Frontal cortex (tissue), 4 donors: Measurements from ENCODE around the gene ABCC6. TPM values are rescaled to one million over a fixed set of nuclear protein-coding genes. Genes with fewer than 3 reads are reported as not detected.
"Not testable (repeated sequence)": the region's sequence is repeated elsewhere in the genome, so short reads cannot be mapped to it uniquely, and the experiment has no call there.

Source experiments
- DNase-seq, 2 donors: peaks; one replicate each; pipeline ENCODE4 v3.0.0; 2012; ENCODE audit warnings: low spot score in 2 of 2
- FAIRE-seq: peaks from 2 replicates; lab custom pipeline; 2012; peaks lifted over from hg19 to GRCh38; lab: Jason Lieb, UNC
- total RNA-seq: library from RNA; depleted of rRNA; stranded (reverse); fragments of >200 nt; gene quantifications from one replicate; pipeline ENCODE4 v1.2.3, GENCODE V29; 2014
- donor health status: control.
- donor health status: control.
- donor health status: control.

The ABCC6 gene
- total RNA-seq, 1 donor from 2014 or later = 0.41 TPM

DNA sequence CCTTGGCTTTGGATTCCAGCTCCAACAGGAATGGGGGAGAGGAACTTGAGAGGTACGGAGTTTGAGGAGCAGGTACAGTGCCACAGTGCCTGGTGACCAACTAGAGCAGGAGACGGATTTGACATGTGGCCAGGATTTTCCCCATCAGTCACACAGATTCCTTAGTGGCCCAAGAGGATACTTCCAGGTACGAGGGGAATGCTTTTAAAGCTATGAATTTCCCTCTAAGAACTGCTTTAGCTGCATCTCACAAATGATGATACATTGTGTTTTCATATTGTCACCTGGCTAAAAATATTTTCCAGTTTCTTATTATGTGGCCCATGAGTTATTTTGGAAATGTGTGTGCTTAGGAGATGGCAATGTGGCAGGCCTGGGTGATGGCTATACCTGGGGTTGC, 98.3 kb downstream of the ABCC6 start:
- DNase-seq (no peak), FAIRE-seq (no peak)

- DNase-seq (no peak), FAIRE-seq (no peak)
These were observed 98.9 kb downstream of the ABCC6 start for GRCh38 chr16:16124438-16124837.

- FAIRE-seq (no peak), DNase-seq (no peak)
These were observed 101.0 kb downstream of the ABCC6 start for GRCh38 chr16:16122264-16122663.

DNA sequence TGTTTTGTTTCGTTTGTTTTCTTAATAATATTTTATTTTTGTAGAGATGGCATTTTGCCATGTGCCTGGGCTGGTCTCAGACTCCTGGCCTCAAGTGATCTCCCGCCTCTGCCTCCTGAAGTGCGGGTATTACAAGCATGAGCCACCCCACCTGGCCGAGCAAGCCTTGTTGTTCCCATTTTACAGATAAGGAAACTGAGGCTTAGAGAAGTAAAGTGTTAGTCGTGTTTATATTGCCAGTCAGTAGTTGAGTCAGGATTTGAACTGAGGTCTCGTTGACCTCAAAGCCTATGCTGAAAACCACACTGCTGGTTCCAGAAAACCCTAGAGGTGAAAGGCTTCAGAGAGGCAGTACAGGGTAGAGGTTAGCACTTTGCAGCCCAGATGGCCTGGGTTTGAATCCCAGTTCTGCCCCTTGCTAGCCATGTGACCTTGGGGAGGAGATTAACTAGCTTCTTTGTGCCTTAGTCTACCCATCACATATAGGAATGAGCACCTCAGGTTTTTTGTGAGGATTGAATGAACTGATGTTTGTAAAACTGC, 102.0 kb downstream of the ABCC6 start:
- DNase-seq (no peak), FAIRE-seq (no peak)

- DNase-seq (peak in 1 of 2 donors; percentile 58), FAIRE-seq (no peak)
These were observed 102.7 kb downstream of the ABCC6 start for GRCh38 chr16:16120382-16121184.

GRCh38 chr16:16120044-16120381, 103.3 kb downstream of the ABCC6 start:
- no peak for DNase-seq
- no peak for FAIRE-seq

DNA sequence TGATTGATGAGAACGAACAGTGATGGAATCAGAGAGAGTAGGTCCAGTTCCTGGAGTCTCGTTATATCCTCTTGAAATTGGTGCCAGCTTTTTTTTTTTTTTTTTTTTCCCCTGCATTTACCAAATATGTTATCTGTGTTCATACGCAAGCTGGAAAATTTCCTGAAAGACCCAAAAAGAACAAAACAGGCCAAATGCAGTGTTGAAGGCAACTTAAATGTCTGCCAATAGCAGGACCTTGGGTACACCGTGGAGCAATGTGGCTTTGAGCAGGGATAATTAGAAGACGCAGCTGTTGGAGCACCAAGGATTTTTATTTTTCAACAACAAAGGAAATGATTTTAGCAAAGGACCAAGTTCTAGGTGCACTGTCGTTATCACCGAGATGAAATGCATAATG, 105.0 kb downstream of the ABCC6 start:
- no peak for DNase-seq
- no peak for FAIRE-seq

DNA sequence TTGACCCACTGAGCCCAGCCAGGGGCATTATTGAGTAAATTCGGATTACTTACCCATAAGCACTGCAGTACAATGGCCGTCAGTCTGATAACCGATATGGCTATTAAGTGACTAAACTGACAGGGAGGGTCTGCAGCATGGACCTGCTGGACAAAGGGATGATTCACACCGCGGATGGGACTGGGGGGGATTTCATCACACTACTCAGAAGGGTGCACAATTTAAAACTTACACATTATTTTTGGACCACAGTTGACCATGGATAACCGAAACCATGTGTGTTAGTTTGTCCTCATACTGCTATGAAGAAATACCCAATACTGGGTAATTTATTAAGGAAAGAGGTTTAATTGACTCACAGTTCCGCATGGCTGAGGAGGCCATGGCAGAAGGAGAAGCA, 106.5 kb downstream of the ABCC6 start:
- FAIRE-seq (no peak), DNase-seq (no peak)

- no peak for DNase-seq
These were observed 110.2 kb downstream of the ABCC6 start for GRCh38 chr16:16113076-16113475.

GRCh38 chr16:16112450-16113053, 110.7 kb downstream of the ABCC6 start:
- DNase-seq = no peak
- no peak for FAIRE-seq

More at GRCh38 chr16:16113076-16113475, 110.2 kb downstream of the ABCC6 start:
- FAIRE-seq = no peak

DNA sequence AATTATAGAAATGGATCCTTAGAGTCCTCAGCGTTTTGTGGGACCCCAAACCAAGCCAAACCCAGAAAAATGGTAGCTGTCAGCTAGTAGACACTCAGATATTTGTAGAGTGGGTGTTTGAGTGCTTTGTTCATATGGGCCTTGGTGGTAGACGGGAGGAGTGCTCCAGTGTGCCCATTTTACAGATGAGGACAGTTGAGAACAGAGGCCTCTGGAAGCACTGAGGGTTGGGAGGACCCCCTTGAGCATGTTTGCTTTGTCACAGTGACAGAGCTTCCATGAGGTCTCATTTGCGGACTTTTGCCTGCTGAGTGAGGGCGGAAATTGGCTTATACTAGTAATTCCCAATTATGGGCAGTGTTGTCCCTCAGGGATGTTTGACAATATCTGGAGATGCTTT, 111.7 kb downstream of the ABCC6 start:
- no peak for FAIRE-seq

DNA sequence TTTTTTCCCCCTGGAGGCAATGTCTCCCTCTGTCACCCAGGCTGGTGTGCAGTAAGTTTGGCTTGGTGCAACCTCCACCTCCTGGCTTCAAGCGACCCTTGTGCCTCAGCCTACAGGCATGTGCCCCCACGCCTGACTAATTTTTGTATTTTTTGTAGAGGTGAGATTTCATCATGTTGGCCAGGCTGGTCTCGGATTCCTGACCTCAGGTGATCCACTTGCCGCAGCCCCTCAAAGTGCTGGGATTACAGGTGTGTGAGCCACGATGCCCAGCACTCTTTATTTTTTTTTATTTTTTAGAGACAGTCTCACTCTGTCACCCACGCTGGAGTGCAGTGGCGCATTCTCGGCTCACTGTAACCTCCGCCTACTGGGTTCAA, 113.2 kb downstream of the ABCC6 start:
- no peak for DNase-seq
- FAIRE-seq = no peak

More for the DNA sequence above, 111.7 kb downstream of the ABCC6 start:
- DNase-seq = no peak

GRCh38 chr16:16109453-16110110, 113.7 kb downstream of the ABCC6 start:
- no peak for DNase-seq
- no peak for FAIRE-seq

DNA sequence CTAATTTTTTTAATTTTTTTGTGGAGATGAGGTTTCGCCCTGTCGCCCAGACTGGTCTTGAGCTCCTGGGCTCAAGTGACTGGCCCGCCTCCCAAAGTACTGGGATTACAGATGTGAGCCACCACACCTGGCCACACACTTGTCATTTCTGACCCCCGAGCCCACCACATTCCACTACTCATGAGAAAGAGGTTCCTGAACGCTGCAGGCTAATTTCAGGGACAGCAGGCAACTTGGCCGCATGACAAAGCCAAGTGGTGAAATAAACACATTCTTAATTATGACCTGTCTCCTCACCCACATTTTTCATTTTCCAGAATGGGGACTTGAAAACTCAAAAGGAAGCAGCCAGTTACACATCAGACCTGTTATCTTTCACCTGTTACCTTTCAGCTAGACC, 114.5 kb downstream of the ABCC6 start:
- no peak for FAIRE-seq
- no peak for DNase-seq

DNA sequence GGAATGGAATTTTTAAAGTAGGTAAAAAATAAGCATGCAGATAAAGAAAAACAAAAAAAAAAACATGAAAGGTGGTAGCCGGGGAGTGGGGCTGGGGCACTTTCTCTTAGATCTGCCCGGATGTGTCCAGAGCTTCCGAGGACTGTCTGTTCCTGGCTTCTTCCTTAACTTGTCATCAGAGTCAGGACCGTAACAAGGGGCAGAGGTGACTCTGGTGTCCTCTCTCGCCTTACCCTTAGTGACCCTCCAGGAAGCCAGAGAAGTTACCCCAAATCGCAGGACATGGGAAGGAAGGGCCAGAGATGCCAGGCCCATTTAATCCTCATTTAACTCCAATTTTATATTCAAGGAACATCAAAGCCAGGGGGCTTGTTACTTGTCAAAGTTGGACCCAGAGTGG, 115.5 kb downstream of the ABCC6 start:
- FAIRE-seq = no peak
- no peak for DNase-seq

DNA sequence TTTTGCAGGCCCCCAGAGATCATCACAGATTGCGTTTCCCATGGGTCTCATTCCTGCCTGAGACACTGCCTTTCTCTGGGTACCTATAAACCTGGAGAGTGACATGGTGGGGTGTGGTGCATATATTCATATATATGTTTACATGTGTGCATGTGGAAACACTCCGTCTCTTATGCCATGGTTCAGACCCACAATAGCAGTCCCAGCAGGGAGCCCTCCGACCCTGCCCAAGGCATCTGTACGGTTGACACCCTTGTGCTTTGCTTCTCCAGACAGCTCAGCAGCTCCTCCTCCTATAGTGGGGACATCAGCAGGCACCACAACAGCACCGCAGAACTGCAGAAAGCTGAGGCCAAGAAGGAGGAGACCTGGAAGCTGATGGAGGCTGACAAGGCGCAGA, 116.8 kb downstream of the ABCC6 start:
- FAIRE-seq (no peak), DNase-seq (no peak)

DNA sequence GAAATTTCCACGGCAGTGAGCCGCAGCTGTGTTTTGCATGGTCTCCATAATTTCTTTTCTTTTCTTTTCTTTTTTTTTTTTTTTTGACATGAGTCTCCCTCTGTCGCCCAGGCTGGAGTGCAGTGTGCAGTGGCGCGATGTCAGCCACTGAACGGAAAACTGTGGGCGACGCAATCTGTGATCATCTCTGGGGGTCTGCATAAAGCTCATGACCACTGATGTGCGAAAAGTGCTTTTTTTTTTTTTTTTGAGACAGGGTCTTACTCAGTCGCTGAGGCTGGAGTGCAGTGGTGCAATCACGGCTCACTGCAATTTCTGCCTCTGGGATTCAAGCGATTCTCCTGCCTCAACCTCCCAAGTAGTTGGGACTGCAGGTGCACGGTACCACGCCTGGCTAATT, 117.6 kb downstream of the ABCC6 start:
- DNase-seq = no peak
- no peak for FAIRE-seq

DNA sequence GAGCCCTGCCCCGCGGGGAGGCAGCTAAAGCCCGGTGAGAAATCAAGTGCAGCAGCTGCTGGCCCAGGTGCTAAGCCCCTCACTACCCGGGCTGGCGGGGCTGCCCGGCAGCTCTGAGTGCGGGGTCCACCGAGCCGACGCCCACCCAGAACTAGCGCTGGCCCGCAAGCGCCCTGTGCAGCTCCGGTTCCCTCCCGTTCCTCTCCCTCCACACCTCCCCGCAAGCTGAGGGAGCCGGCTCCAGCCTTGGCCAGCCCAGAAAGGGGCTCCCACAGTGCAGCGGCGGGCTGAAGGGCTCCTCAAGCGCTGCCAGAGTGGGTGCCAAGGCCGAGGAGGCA, 118.5 kb downstream of the ABCC6 start:
- FAIRE-seq, DNase-seq: not testable (repeated sequence)

DNA sequence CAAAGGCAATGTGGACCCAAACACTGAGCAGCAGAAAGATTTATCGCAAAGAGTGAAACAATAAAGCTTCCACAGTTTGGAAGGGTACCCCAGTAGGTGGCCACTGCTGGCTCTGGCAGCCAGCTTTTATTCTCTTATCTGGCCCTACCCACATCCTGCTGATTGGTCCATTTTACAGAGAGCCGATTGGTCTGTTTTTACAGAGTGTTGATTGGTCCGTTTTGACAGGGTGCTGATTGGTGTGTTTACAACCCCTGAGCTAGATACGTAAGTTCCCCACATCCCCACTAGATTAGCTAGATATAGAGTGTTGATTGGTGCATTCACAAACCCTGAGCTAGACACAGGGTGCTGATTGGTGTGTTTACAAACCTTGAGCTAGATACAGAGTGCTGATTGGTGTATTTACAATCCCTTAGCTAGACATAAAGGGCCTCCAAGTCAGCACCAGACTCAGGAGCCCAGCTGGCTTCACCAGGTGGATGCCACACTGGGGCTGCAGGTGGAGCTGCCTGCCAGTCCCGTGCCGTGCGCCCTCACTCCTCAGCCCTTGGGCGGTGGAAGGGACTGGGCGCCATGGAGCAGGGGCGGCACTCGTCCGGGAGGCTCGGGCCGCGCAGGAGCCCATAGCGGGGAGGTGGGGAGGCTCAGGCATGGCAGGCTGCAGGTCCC, 119.0 kb downstream of the ABCC6 start:
- FAIRE-seq, DNase-seq: not testable (repeated sequence)

DNA sequence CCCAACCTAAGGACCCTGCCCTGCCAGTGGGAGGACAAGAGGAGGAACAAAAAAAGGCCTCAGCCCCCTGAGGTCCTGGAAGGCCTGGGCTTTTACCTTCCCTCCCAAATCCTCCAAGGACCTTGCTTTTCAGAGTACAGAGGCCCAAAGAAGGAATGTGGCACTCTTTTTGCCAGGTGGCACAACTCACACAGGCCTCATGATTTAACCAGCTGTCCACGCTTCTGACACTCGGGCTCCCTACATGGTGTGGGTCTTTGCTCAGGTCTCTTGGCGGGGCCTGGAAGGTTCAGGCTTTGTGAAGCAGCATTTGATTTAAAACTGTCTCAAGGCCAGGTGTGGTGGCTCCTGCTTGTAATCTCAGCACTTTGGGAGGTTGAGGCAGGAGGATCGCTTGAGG, 120.6 kb downstream of the ABCC6 start:
- FAIRE-seq (no peak), DNase-seq (no peak)

- FAIRE-seq = no peak
- no peak for DNase-seq
These were observed 121.7 kb downstream of the ABCC6 start for GRCh38 chr16:16101585-16101984.
